ENCODE results near the gene PPIF. TPM values are rescaled to one million over a fixed set of nuclear protein-coding genes. Genes with fewer than 3 reads are reported as not detected.

Gene PPIF
- total RNA-seq, 4 donors from 2014 or later, result 35.7 to 57.8 (median 45.0) TPM

DNA sequence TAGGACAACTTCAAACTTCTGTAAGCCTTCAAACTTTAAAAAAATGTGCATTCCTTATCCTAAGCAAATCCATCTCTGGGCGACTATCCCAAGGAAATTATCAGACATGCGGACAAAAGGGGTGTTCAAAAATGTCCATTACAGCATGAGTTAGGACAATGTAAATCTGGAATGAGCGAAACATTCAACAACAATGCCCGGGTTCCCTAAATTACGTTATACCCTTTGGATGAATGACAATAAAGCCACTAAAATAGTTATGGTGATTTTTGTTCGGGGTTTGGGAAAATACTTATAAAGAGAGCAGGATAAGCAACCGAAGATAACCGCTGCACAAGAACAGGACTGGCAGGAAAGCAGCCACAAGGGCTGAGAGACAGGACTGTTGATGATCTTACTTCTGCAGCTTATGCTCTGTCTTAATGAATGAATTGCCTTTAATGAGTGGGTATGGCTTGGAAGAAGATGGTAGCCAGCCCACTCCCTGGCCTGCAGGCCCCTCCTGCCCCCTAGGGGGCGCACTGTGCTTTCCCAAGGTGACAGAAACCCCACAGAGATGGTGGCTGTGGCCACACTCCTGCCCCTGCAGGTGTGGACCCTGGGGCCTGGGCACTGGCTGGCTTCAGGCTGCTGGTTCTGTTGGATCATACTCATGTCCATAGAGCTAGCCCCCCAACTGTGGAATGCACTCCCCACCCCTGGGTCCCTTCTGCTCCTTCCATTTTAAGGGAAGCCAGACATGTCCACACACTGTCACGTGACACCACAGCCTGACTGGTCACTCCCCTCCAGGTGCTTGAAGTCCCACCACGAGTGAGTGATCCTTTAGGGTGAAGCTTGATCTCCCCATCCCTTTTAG, 53.1 kb downstream of the PPIF start:
- Histone ChIP-seq H3K27me3 (no peaks in the 10 kb centered on the region), H3K9me3 (no peaks in the 10 kb centered on the region), H3K4me3 (no peak overlapping the region), H3K36me3 (no peaks in the 10 kb centered on the region), H3K27ac (peak overlapping the region in 3 of 4 donors; percentile 57 to 87 (median 63)), H3K4me1 (peaks cover 0 to 80% (median 0%) of the 10 kb centered on the region in 4 donors)
- DNase-seq, result peak in 2 of 3 donors; percentile 40 to 74
- TF ChIP-seq POLR2A (IDR thresholded peaks at IDR 0.05), result no peak
- TF ChIP-seq, protein P1, sequence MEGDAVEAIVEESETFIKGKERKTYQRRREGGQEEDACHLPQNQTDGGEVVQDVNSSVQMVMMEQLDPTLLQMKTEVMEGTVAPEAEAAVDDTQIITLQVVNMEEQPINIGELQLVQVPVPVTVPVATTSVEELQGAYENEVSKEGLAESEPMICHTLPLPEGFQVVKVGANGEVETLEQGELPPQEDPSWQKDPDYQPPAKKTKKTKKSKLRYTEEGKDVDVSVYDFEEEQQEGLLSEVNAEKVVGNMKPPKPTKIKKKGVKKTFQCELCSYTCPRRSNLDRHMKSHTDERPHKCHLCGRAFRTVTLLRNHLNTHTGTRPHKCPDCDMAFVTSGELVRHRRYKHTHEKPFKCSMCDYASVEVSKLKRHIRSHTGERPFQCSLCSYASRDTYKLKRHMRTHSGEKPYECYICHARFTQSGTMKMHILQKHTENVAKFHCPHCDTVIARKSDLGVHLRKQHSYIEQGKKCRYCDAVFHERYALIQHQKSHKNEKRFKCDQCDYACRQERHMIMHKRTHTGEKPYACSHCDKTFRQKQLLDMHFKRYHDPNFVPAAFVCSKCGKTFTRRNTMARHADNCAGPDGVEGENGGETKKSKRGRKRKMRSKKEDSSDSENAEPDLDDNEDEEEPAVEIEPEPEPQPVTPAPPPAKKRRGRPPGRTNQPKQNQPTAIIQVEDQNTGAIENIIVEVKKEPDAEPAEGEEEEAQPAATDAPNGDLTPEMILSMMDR (IDR thresholded peaks at IDR 0.05), result peak in 5 of 6 experiments; percentile 26 to 60 (median 36)

DNA sequence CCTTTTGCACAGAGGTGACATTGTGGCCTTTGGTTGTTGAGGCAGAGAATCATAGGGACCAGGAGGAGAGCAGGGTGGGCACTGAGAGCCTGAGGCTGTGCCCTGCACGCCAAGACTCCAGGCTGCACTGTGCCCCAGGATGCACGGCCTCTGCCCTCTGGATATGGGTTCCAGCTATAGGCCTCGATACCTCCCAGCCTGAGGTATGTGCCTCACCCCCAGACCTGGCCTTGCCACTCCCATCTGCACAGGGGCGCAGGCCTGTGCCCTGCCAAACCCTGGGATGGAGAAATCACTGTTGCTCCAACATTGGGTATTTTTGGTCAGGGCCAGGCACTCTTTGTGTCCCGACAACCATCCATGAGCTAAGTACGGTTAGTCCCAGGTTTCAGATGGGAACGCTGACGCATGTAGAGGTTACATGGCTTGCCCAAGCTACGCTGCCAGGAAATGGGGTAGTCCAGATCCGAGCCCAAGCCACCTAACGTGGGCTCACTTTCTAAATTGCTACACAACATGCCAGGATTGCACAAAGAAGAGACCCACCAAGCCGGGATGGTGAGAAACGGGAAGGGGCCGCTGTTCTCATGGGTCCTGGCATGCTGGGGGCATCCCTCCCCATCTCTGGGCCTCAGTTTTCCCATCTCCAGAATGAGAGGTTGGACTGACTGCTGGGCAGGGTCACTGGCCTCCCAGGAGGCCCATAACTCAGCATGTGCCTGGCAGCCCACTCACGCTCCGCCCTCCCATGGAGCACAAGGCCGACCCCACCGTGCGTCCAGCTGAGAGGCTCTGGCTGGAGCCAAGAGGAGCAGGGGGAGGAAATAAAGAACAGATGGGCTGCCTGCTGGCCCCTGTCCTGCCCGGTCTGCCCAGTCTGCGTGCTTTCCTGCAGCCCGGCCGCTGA, 54.0 kb downstream of the PPIF start:
- no peak for DNase-seq

DNA sequence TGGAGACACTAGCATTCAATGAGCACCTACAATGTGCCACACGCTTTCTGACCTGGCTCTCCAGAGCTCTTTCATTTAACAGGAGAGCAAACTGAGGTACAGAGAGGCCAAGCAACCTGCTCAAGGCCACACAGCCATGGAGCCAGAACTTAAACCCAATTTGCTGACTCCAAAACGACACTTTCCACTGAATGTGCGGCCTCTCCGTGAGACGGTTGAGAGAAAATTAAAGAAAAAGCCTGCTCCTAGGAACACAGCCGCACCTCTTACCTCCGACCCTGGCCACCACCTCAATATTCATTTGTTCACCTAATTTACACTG, 55.3 kb downstream of the PPIF start:
- TF ChIP-seq, protein P1 (IDR thresholded peaks at IDR 0.05), result no peak
- TF ChIP-seq POLR2A (IDR thresholded peaks at IDR 0.05), result no peak
- peaks cover 0 to 96% (median 0%) of the 10 kb centered on the region in 4 donors for H3K4me1 ChIP-seq

More for the DNA sequence above, 54.0 kb downstream of the PPIF start:
- Histone ChIP-seq H3K4me1 (peaks cover 0 to 87% (median 0%) of the 10 kb centered on the region in 4 donors), H3K27ac (peak overlapping the region in 3 of 4 donors; percentile 57 to 87 (median 58)), H3K36me3 (no peaks in the 10 kb centered on the region), H3K27me3 (no peaks in the 10 kb centered on the region), H3K4me3 (no peak overlapping the region), H3K9me3 (no peaks in the 10 kb centered on the region)
- TF ChIP-seq, protein P1 (IDR thresholded peaks at IDR 0.05), result no peak
- TF ChIP-seq POLR2A (IDR thresholded peaks at IDR 0.05), result no peak

DNA sequence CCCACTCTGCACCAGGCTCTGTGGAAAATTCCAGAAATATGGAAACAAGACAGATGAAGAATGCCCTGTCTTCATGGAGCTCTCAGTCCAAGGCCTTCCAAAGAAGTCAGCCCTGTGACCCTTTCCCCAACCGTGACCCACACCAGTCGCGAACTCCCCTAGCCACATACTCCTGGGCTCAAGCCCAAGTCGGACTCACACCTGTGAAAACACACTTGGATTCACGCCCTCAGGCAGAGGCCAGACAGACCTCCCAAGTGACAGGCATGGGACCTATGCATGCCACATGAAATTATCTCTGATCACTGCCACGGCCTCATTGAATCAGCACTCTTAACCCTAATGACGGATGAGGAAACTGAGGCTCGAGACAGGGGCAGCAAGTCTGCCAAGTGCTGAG, 55.7 kb downstream of the PPIF start:
- Histone ChIP-seq H3K4me3 (no peak overlapping the region), H3K27ac (peak overlapping the region in 3 of 4 donors; percentile 36 to 71 (median 59)), H3K9me3 (no peaks in the 10 kb centered on the region), H3K36me3 (no peaks in the 10 kb centered on the region), H3K27me3 (no peaks in the 10 kb centered on the region), H3K4me1 (peaks cover 0 to 94% (median 0%) of the 10 kb centered on the region in 4 donors)
- TF ChIP-seq, protein P1 (IDR thresholded peaks at IDR 0.05), result no peak
- no peak for TF ChIP-seq POLR2A (IDR thresholded peaks at IDR 0.05)
- DNase-seq, result no peak

More for the DNA sequence above, 55.3 kb downstream of the PPIF start:
- no peaks in the 10 kb centered on the region for H3K36me3 ChIP-seq
- no peaks in the 10 kb centered on the region for H3K9me3 ChIP-seq
- H3K4me3 ChIP-seq, result no peak overlapping the region
- peak in 1 of 3 donors; percentile 4 for DNase-seq
- no peaks in the 10 kb centered on the region for H3K27me3 ChIP-seq
- H3K27ac ChIP-seq, result peak overlapping the region in 1 of 4 donors; percentile 36

DNA sequence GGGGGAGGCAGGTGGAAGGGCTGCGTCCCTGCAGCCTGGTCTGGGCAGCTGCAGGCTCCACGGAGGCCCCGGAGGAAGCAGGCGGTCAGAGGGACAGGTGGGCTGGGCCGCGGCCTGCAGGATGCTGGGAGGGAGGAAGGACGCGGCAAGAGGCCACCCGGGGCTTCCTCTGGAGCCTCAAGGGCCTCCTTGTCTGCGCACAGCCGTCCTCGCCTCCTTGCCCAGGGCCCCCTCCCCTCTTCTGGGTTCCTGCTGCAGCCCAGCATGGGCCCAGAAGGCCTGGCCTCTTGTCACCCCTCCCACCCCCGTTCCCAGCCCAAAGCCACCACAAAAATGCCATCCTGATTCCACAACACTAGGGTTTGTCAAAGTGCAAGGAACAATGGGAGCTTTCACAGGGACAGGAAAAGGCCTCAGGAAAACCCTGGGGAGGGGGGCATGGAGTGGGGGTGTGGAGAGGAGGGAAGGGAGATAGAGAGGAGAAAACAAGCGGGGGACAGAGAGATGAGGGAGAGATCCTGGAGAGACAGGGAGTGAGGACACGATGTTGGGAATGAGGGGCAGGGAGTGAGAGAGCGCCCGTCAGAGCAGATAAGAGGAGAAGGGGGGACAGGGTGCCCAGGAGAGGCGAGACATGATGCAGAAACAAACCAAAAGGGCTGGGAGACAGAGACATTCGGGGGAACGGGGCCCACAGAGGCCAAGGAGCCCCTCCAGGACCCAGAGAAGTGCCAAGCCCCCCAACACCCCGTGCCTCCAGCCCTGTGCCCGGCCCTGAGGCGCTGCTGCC, 56.4 kb downstream of the PPIF start:
- no peaks in the 10 kb centered on the region for H3K36me3 ChIP-seq
- no peak overlapping the region for H3K4me3 ChIP-seq
- H3K4me1 ChIP-seq, result peaks cover 0 to 87% (median 0%) of the 10 kb centered on the region in 4 donors
- TF ChIP-seq, protein P1 (IDR thresholded peaks at IDR 0.05), result no peak
- no peak for TF ChIP-seq POLR2A (IDR thresholded peaks at IDR 0.05)
- H3K27me3 ChIP-seq, result no peaks in the 10 kb centered on the region
- peak overlapping the region in 3 of 4 donors; percentile 57 to 71 (median 59) for H3K27ac ChIP-seq
- no peaks in the 10 kb centered on the region for H3K9me3 ChIP-seq
- peak in 1 of 3 donors; percentile 44 for DNase-seq
